Embryonic facial prominence (tissue), 1 donor: Measurements from ENCODE around the gene SLAIN1.

Experiments used
- DNase-seq: peaks from one replicate; pipeline ENCODE4 v3.0.0-alpha.2; 2016; ENCODE audit errors: extremely low spot score

SLAIN1 gene

GRCh38 chr13:77751513-77752456 lies 54.3 kb downstream of the SLAIN1 start:
- DNase-seq, result peak; percentile 52

GRCh38 chr13:77752512-77753069 lies 55.1 kb downstream of the SLAIN1 start:
- DNase-seq, result no peak

GRCh38 chr13:77760893-77761292 lies 63.4 kb downstream of the SLAIN1 start:
- DNase-seq, result no peak

GRCh38 chr13:77767413-77767812 lies 69.9 kb downstream of the SLAIN1 start:
- no peak for DNase-seq

GRCh38 chr13:77774181-77774580 lies 76.7 kb downstream of the SLAIN1 start:
- no peak for DNase-seq

- DNase-seq, result no peak
Measured at GRCh38 chr13:77776704-77777103, 79.2 kb downstream of the SLAIN1 start.

- peak; percentile 79 for DNase-seq
Measured at GRCh38 chr13:77779552-77780272, 82.2 kb downstream of the SLAIN1 start.

- DNase-seq, result no peak
Measured at GRCh38 chr13:77781808-77782207, 84.3 kb downstream of the SLAIN1 start.

- no peak for DNase-seq
Measured at GRCh38 chr13:77784515-77784914, 87.0 kb downstream of the SLAIN1 start.

- no peak for DNase-seq
Measured at GRCh38 chr13:77786695-77787287, 89.3 kb downstream of the SLAIN1 start.

GRCh38 chr13:77789376-77789775 lies 91.9 kb downstream of the SLAIN1 start:
- DNase-seq, result no peak

- DNase-seq, result no peak
Measured at GRCh38 chr13:77800219-77800618, 102.7 kb downstream of the SLAIN1 start.

GRCh38 chr13:77806518-77806917 lies 109.0 kb downstream of the SLAIN1 start:
- no peak for DNase-seq

- DNase-seq, result no peak
Measured at GRCh38 chr13:77807431-77808135, 110.1 kb downstream of the SLAIN1 start.

- DNase-seq, result no peak
Measured at GRCh38 chr13:77810430-77810829, 112.9 kb downstream of the SLAIN1 start.

GRCh38 chr13:77810878-77811277 lies 113.4 kb downstream of the SLAIN1 start:
- no peak for DNase-seq

- DNase-seq, result no peak
Measured at GRCh38 chr13:77811381-77811780, 113.9 kb downstream of the SLAIN1 start.

- DNase-seq, result no peak
Measured at GRCh38 chr13:77811981-77812380, 114.5 kb downstream of the SLAIN1 start.
